A549 (cell line): Measurements from ENCODE around the gene SLC17A9.

Experiments
- CBX2 ChIP-seq: fragments of 200-600 bp; sonication (generic); IDR thresholded peaks from 2 replicates; pipeline ENCODE4 v1.6.1; 2016; ENCODE audit warnings: low read depth, mild to moderate bottlenecking, borderline replicate concordance
- CHD2 ChIP-seq: fragments of 150-350 bp; IDR thresholded peaks from 2 replicates; pipeline ENCODE4 v1.6.1; 2014; ENCODE audit warnings: low read length; ENCODE audit not compliant: partially characterized antibody
- CTCF ChIP-seq: fragments of >200 bp; sonication (Bioruptor Twin); formaldehyde crosslinking; IDR thresholded peaks from 3 replicates; pipeline ENCODE4 v1.5.1; 2016
- EP300 ChIP-seq, 2 experiments: fragments of >200 bp; sonication (Bioruptor Twin); formaldehyde crosslinking; IDR thresholded peaks; 2 replicates in 1 of 2; 3 replicates in 1 of 2; pipeline ENCODE4 v1.6.1; 2016 to 2017
- ESRRA ChIP-seq: fragments of 150-350 bp; IDR thresholded peaks from 2 replicates; pipeline ENCODE4 v1.6.1; 2014; ENCODE audit warnings: mild to moderate bottlenecking, low read length, borderline replicate concordance
- MAZ ChIP-seq: fragments of 150-350 bp; IDR thresholded peaks from 2 replicates; pipeline ENCODE4 v1.6.1; 2014; ENCODE audit warnings: antibody characterized with exemption, low read depth, low read length, borderline replicate concordance
- NR3C1 ChIP-seq: fragments of >200 bp; sonication (Bioruptor Twin); formaldehyde crosslinking; IDR thresholded peaks from 3 replicates; pipeline ENCODE4 v1.6.1; 2017
- POLR2A ChIP-seq: IDR thresholded peaks from 2 replicates; pipeline ENCODE4 v1.6.1; 2012; ENCODE audit warnings: mild to moderate bottlenecking, low read length
- TP53 ChIP-seq: fragments of 250-450 bp; sonication (Bioruptor Pico); IDR thresholded peaks from 2 replicates; pipeline ENCODE4 v1.5.0; 2021; ENCODE audit warnings: mild to moderate bottlenecking, moderate library complexity
- ZSCAN20 ChIP-seq: fragments of 250-450 bp; sonication (Bioruptor Pico); IDR thresholded peaks from 2 replicates; pipeline ENCODE4 v1.8.0; 2022; ENCODE audit warnings: mild to moderate bottlenecking, moderate library complexity

GRCh38 chr20:63017826-63018411 is 65.4 kb downstream of the SLC17A9 start:
- TF ChIP-seq CTCF (no peak), ESRRA (no peak), CBX2 (no peak), TP53 (CRISPR knock-in tag) (no peak), POLR2A (no peak), ZSCAN20 (CRISPR knock-in tag) (no peak), CHD2 (no peak), NR3C1 (no peak), EP300 (IDR thresholded peaks at IDR 0.05) (no peak), MAZ (no peak)
